DMS153 treated with DMSO at 0.1 percent for 48 hours (cell line): ENCODE measurements around the gene AP5M1.
A peak's percentile ranks its signal among the peaks of the same experiment; 100 is the strongest.
"Not testable (repeated sequence)": the region's sequence is repeated elsewhere in the genome, so short reads cannot be mapped to it uniquely, and the experiment has no call there.

Source experiments
- DNase-seq: peaks from one replicate; lab custom pipeline; 2025; ENCODE audit not compliant: unreplicated experiment; lab: John Stamatoyannopoulos, UW

The AP5M1 gene

DNA sequence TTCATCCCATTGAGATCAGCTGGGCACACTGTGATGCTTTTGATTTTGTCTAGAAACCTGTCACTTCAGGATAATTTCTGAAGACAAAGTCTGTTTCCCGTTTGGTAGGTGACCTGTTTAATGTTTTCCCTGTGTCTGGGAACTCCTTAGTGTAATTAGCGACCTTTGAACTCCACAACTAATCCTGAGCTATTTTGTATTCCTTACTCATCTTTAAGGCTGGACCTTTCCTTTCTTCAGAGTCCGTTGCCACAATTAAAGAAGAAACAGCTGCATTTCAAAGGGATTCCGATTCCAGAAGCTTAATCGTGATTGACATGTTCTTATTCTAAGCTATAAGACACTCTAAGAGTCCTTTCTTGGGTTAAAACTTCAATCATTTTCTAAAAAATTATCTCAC, 22.0 kb downstream of the AP5M1 start:
- no peak for DNase-seq

DNA sequence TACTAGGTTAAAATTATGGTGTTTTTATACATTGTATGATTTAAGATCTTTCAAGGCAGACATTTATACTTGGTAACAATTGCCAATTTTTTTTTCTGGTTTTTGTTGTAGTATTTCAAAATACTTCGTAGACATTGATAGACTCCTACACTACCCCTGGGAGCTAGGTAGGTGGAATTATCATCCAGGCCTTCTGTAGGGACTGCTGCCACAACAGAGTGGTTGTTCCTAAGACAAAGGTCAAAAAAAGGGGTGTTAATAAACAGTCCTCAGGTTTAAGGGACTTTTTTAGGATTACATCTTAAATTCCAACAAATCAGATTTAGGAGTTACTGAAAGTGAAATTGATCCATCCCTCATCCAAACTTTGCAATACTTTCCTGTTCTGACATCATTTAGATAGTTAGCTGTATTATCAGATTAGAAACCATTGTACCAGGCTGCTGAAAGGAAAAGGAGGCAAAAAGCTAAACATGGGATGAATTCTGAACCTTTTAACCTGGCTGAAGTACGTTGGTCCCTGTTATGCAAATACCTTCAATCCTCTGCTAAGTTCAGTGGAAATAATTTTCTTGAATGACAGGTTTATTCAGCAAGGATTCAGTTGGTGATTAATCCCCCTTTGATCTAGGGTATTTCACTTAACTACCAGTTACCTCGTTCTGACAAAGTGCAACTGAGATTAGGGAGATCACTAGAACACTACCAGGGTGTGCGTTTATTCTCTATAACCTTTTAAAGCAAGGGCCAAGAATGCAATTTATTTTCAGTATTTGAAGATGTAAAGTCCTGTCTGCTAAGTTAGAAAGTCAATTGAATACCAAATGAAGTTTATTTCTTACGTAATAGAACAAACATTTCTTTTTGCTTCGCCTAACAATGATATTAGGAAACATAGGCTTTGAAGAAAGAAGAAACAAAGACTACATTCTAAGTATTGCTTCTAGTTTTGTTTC, 23.2 kb downstream of the AP5M1 start:
- no peak for DNase-seq

DNA sequence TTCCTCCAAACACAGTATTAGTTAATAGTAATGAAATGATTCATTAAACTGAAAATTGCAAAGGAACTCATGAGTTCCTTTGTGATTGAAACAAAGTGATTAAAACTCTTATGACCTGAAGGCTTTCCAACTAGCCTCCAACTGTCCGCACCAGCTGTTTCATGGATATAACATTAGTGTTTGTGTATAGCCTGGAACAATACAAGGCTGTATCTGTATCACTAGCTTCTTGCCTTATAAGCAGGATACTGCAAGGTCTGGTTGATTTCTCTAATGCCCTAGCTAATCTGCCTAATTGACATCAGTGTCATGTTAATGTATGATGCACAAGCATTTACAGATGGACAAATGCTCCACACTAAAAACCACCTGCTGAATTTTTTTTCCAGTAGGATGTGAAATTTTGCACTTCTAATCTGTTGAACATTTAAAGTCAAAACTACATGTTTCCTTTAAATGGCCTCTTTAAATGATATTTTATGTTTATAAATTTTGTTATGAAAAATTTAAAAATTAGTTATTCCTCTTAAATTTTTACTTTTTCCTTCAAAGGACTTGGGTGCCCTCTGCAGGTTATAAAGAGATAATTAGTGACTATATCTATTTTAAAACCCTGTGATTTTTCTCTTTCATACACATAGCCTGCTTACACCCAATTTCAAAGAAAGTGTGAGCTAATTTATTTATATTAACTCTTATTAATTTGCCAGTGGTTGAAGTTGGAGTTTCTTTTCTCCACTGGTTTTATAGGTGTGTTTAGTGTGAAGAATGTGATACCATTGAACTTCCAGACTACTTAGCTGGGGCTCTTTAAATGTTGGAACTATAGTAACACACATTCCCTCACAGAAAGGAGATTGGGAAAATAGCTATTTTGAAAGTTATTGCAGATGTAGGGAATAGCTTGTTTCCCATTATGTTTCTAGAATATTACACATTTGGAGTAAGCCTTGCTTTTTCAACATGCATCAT, 25.4 kb downstream of the AP5M1 start:
- DNase-seq, result no peak

GRCh38 chr14:57295239-57295638, 26.5 kb downstream of the AP5M1 start:
- no peak for DNase-seq

GRCh38 chr14:57297852-57298251, 29.1 kb downstream of the AP5M1 start:
- no peak for DNase-seq

GRCh38 chr14:57299511-57299910, 30.7 kb downstream of the AP5M1 start:
- DNase-seq, result no peak

GRCh38 chr14:57302883-57303282, 34.1 kb downstream of the AP5M1 start:
- no peak for DNase-seq

GRCh38 chr14:57314396-57315089, 45.8 kb downstream of the AP5M1 start:
- DNase-seq, result no peak

DNA sequence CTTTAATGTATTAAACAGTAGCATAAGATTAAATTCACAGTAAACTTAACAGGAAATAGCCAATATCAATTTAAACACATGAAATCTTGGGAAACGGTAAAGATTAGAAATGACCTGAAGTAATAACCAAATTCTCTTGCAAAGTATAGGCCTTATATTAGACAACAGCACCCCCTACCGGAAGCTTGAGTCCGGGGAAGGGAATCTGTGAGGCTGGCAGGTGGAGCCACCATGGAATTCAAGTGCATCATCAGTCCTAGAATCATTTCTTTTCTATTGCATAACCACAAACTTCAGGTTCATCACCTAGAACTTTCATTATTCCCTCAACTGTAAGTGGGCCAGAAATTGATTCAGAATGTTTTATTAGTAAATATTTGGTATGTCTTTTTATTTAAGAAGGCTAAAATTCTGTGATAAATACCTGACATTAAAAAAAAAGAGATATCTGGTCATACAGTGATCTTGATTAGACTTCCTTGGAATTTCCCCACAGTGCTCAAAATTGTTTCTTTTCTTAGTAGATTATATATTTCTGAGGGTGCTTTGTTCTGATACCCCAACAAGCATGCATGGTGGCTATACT, 48.6 kb downstream of the AP5M1 start:
- peak; percentile 82 for DNase-seq

DNA sequence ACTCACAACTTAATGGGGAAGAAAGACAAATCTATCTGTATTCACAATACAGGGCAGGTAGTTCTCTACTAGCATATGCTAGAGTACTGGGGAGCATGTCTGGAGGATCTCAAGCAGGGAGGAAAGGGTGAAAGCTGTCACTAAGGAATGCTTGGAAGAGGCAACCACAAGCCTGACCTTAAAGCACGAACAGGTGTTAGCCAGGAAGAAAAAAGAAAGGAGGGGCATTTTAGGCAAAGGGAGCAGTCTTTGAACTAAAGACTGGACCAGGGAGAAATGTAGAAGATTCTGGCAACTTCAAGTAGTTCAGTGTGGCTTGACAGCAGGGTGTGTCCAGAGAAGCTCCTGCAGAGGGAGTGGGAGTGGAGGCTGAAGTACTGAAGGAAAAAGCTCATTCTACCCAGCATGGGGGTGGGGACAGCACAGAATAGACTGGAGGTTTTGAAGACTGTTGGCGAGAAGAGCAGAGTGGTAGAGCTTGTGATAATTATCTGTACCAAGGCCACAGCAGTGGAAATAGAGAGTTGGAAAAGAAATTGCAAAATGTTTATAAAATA, 50.9 kb downstream of the AP5M1 start:
- no peak for DNase-seq

DNA sequence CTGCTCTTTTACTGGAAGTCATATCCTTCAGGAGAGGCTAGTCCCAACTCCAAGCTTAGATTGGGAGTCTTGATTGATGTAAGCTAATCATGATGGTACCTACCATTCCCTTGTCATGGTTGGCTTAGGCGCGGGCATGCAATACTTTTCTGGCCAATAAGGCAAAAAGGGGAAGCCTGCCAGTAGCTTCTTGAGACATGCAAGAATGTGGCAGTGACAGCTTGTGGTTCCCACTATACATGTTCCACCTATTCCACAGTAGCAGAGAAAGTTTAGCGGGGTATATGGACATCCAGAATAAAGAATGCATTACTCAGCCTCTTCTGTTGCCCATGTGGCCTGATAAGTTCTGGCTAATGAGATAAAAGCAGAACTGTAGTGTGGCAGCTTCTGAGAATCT, 55.0 kb downstream of the AP5M1 start:
- DNase-seq, result no peak

GRCh38 chr14:57326253-57326652, 57.5 kb downstream of the AP5M1 start:
- no peak for DNase-seq

- no peak for DNase-seq
Measured at GRCh38 chr14:57329833-57330232, 61.1 kb downstream of the AP5M1 start.

DNA sequence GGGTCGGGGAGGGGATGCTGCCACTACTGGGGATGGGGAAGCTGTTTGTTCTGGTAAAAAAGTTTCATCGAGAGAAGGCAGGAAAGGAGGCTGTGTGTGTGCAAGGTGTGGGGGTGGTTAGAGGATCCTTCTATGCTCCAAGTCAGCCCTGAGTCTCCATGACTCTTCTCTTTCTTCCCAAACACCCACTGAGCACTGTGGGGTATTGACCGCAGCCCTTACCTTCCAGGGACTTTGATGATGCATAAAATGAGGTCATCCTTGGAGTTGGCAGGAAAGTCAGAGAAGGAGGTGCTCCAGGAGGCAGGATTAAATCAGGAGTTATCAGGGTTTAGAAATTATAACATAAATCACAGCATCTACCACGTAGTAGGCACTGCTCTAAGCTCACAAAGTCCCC, 63.7 kb downstream of the AP5M1 start:
- not testable (repeated sequence) for DNase-seq

- not testable (repeated sequence) for DNase-seq
Measured at GRCh38 chr14:57333726-57334125, 65.0 kb downstream of the AP5M1 start.

- not testable (repeated sequence) for DNase-seq
Measured at GRCh38 chr14:57343545-57344297, 75.0 kb downstream of the AP5M1 start.

GRCh38 chr14:57345106-57345505, 76.3 kb downstream of the AP5M1 start:
- DNase-seq, result no peak

DNA sequence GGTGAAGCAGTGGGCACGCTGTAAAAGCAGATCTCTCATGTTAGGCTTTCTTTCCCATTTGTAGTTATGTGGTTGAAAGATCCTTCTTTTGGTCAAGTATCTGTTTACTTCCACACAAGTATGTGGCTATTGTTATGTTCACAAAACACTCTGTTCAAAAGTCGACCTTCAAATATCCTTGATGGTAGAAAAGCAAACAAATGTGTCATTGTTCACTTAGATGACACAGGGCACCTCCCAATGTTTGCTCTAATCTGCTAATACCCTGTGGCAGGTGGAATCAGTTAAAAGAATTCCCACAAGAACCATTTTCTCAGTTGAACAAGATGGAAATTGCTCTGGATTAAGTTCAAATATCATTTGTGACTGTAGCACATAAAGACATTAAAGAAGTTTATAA, 78.0 kb downstream of the AP5M1 start:
- DNase-seq, result peak; percentile 15
